ENCODE results near the gene ZYG11A.

Gene ZYG11A

GRCh38 chr1:52880206-52880605 lies 37.6 kb downstream of the ZYG11A start:
- no peak for DNase-seq

GRCh38 chr1:52887483-52887882 lies 44.9 kb downstream of the ZYG11A start:
- DNase-seq: no peak

- DNase-seq: no peak
Measured at GRCh38 chr1:52892424-52893215, 50.1 kb downstream of the ZYG11A start.

- no peak for DNase-seq
Measured at GRCh38 chr1:52899445-52899894, 56.9 kb downstream of the ZYG11A start.

GRCh38 chr1:52900402-52900801 lies 57.8 kb downstream of the ZYG11A start:
- no peak for DNase-seq

DNA sequence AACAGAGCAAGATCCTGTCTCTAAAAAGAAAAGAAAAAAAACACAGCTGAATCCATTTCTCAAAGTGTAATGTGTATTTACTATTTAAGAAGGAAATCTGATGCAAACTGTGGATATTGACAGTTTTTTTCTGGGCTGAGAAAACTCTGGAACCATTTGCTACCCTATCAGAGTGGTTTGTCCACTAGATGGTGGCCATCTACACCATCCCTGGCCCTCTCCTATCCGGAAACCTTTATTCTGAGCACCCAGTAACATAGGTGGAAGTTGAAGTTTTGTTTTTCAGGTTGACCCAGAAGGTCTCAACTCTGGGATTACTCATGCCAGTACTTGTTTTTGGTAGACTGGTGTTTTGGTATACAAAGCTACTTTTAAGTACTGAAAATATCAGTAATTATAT lies 58.8 kb downstream of the ZYG11A start:
- DNase-seq: no peak

- no peak for DNase-seq
Measured at GRCh38 chr1:52904208-52904926, 61.8 kb downstream of the ZYG11A start.

DNA sequence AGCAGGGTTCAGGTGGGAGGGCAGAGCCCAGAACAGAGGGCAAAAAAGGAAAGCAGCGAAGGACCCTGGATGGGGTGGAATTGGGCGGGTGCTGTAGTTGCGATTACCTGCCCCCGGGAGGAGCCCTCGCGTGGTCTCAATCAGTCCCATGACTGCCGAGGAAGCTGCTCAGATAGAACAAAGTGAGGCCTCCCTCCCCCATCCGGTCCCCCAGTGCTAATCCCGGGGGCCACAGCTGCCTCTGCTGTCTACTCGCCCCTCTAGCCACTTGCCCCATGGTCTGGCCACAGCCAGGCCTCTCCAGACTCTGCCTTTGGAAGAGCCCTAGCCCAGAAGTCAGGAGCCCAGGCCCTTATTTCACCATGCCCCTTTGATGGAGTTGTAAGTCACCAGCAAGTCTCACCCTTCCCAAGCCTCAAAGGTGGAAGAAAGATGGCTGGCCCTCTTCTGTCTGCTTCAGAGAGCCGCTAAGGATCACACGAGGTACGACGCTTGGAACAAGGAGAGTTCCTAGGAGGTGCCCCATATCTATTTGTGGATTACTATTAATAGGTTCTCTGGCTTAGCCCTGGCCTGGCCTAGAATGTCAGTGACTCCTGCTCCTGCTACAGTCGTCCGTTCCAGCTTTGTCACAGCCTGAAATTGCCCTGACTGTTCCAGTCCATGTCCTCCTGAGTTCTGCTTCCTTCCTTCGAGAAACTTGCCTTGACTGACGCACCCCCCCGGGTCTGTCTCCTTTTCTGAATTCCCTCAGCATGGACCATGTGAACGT lies 62.6 kb downstream of the ZYG11A start:
- peak; percentile 43 for DNase-seq

- no peak for DNase-seq
Measured at GRCh38 chr1:52906135-52906603, 63.6 kb downstream of the ZYG11A start.

DNA sequence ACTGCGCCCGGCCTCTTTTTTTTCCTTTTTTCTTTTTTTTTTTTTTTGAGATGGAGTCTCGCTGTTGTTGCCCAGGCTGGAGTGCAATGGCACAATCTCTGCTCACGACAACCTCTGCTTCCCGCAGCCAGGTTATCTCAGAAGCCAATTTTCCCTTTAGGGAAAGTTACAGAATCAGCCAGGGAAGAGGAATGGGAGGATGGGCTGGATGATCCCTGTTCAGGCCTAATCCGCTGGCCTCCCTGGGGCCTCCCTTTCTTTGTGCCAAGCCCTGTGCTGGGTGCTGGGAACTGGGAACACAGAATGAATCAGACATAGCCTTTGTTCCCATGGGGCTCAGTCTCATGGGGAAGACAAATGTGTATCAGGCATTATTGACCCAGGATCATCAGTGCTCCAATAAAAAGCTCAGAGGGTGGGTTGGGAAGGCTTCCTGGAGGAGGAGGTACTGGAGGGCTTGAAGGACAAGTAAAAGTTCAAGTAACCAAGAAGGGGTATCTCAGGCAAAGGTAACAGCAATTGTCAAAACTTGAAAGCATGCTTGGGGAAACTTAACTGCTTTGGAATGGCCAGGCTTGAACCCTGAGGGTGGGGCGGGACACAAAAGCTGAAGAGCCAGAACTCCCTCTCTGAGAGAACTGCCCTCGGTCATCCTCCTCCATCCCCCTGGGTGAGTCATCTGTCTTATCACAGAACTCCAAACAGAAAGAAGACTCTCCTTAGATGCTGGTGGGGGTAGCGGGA lies 64.7 kb downstream of the ZYG11A start:
- DNase-seq: no peak

DNA sequence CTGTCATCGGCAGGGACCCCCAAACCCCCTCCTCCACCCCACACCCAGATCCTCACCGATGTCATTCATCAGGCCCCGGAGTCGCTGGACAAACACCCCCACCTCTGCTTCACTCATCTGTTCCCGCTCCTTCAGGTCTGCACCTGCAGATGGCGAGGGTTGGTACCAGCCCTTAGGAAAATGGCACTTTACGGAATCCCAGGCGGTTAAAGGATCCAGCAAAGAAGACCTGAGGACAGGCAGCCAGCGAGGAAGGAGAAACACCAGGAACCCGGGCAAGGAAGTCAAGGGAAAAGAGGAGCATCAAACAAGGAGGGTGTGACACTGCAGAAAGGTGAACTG lies 65.2 kb downstream of the ZYG11A start:
- DNase-seq: no peak

DNA sequence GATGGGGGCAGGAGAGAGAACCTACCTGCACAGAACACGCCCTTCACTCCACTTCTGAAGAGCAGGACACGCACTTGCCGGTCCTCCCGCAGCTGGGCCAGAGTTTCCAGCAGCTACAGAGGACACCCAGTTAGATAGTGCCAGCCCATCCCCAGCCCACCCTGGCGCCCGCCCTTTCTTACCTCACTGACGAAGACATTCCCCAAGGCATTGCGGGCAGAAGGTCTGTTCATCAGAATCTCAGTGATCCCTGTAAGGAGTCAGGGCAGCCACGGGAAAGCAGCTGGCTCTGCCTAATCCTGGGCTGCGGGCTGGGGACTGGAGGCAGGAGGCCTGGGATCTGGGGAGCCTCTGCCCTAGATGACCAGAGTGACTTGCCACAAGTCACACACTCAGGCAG lies 69.0 kb downstream of the ZYG11A start:
- DNase-seq: no peak

GRCh38 chr1:52913014-52913413 lies 70.5 kb downstream of the ZYG11A start:
- no peak for DNase-seq

GRCh38 chr1:52913537-52913936 lies 71.0 kb downstream of the ZYG11A start:
- no peak for DNase-seq

DNA sequence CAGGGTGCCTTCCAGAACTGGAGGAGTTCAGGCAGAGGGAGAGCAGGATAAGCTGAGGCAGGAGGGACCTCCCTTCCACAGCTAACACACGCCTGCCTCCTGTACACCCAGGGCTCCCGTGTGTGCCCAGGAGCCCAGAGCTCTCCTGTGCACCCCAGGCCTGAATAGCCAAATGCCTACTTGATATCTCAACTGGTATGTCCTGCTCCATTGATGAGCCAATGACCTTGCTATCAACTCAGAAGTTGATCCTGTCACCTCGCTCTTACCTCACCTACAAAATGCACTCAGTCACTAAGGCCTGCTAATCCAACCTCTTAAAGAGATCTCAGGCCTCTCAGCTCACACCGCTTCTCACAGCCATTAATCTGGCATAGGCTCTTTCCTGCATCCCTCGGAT lies 71.9 kb downstream of the ZYG11A start:
- DNase-seq: no peak

DNA sequence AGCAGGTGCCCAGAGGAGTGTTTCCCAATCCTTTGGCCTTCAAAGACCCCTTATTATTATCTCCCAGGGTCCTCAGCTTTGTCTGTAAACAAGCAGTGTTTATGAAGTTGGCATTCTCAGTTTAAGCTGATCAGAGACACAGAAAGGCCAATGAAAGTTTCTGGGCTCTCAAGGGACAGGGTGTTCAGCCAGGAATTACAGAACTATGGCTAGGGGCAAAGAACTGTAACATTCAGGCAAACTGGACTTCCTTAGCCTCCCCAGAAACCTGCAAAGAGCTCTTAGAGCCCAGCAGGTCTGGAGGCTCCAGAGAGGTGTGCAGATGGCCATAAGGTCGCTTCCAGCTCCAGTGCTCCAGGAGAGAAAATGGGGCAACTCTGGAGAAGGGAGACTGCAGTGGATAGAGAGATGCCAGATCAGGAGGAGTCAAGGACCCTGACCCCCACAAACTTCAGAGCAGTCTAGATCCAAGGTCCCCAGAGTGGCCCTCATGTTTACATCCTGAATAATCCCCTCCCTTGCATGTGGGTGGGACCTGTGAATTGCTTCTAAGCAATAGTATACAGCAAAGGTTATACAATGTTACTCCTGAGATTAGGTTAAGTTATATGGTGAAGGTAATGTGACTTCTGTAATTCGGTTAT lies 72.8 kb downstream of the ZYG11A start:
- DNase-seq: no peak

- DNase-seq: no peak
Measured at GRCh38 chr1:52915855-52916220, 73.3 kb downstream of the ZYG11A start.

DNA sequence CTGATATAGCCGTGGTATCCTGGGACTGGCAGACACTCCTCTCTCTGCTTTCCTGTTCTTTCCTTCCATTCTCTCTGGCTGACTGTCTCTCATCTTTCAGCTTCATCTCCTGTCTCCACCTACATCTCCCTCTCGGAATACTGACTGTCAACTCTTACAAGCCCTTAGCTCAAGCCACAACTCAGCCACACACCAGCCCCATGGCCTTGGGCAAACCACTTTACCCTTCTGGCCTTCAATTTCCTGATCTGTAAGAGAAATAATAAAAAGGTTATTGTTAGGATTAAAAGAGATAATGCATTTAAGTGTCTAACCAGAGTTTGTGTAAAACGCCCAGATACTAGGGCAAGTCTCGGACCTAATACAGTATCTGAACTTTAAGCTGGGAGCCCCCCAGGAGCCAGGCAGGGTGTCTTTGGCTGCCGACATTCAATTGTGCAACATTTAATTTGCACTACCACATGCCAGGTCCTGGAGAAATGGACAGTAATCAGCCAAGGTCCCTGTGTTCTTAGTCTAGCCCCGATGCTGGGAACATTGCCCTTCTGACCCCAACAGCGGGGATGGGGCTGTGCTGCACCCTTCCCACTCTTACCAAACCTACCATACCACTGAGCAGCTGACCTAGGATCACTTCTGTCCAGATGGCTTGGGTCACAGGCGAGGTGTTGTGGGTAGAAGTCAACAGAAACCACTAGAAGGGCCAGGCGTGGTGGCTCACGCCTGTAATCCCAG lies 73.8 kb downstream of the ZYG11A start:
- no peak for DNase-seq

GRCh38 chr1:52917156-52917555 lies 74.6 kb downstream of the ZYG11A start:
- DNase-seq: no peak

GRCh38 chr1:52917581-52917980 lies 75.0 kb downstream of the ZYG11A start:
- no peak for DNase-seq

- DNase-seq: no peak
Measured at GRCh38 chr1:52918201-52918600, 75.6 kb downstream of the ZYG11A start.
